ENCODE data around the gene YEATS2. TPM values are rescaled to one million over a fixed set of nuclear protein-coding genes. Genes with fewer than 3 reads are reported as not detected.

The YEATS2 gene
- polyA plus RNA-seq, 2 of the 4 experiments (the other 2 are of a cell fraction) = 11.2 to 15.3 TPM

- TF ChIP-seq NFE2L2 (conservative IDR thresholded peaks at IDR 0.05; ENCODE audit: low read length) (no peak), KDM5A (IDR thresholded peaks at IDR 0.05) (no peak)
Observed at GRCh38 chr3:183764847-183765731, 67.5 kb downstream of the YEATS2 start (continued).

DNA sequence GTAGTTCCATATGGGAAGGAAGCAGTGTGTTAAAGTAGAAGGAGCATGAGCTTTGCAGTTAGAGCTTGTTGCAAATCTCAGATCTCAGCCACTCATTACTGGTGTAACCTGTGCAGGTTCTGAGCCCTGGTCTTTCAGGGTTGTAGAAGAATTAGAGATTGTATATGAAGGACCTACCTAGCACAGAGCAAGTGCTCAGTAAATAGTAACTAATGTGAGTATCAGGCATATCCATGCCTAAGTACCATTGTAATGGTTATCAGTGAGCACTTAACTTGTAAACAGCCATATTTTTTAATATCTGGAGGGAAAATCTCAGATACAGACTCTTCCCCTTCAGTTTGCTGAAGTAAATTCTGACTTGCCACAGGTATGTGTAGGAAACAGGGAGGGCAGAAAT lies 68.5 kb downstream of the YEATS2 start:
- ATAC-seq (no peak), DNase-seq (ENCODE audit: low read depth in 1 of 2, low spot score in 1 of 2) (no peak), FAIRE-seq (no peak)
- no peaks in the 10 kb centered on the region for H3K9me3 ChIP-seq
- TF ChIP-seq TP53 (CRISPR knock-in tag; IDR thresholded peaks at IDR 0.05) (no peak), ESRRA (IDR thresholded peaks at IDR 0.05; ENCODE audit: borderline replicate concordance, low read length) (no peak), RNF2 (IDR thresholded peaks at IDR 0.05; ENCODE audit: borderline replicate concordance, low read depth) (no peak), REST (IDR thresholded peaks at IDR 0.05) (no peak), RARB (CRISPR knock-in tag; IDR thresholded peaks at IDR 0.05) (no peak), SMC3 (IDR thresholded peaks at IDR 0.05) (no peak), HMGXB4 (CRISPR knock-in tag; IDR thresholded peaks at IDR 0.05; ENCODE audit: borderline replicate concordance) (no peak), CHD4 (IDR thresholded peaks at IDR 0.05; ENCODE audit: borderline replicate concordance) (no peak), ATOH8 (CRISPR knock-in tag; IDR thresholded peaks at IDR 0.05; ENCODE audit: low read depth) (no peak), EHF (CRISPR knock-in tag; IDR thresholded peaks at IDR 0.05) (no peak), RCOR1 (IDR thresholded peaks at IDR 0.05; ENCODE audit: low read depth, low read length) (no peak), HES2 (IDR thresholded peaks at IDR 0.05) (no peak), CHD2 (IDR thresholded peaks at IDR 0.05; ENCODE audit: low read length, partially characterized antibody) (no peak), HOXA7 (CRISPR knock-in tag; IDR thresholded peaks at IDR 0.05) (no peak)
- TF ChIP-seq, protein P1, sequence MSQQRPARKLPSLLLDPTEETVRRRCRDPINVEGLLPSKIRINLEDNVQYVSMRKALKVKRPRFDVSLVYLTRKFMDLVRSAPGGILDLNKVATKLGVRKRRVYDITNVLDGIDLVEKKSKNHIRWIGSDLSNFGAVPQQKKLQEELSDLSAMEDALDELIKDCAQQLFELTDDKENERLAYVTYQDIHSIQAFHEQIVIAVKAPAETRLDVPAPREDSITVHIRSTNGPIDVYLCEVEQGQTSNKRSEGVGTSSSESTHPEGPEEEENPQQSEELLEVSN (IDR thresholded peaks at IDR 0.05; ENCODE audit: borderline replicate concordance, low read depth) = no peak
- H3K4me2 ChIP-seq = no peak overlapping the region
- ChIA-PET CTCF (interaction anchor here (0.6 to 2.4 kb wide), 9 partner anchors 14 to 633 kb away, joined by 3 to 31 read pairs (median 9); no protein-coding TSS in a partner anchor), POLR2A (no interaction called here)
- no peak overlapping the region for H3K4me3 ChIP-seq
- peak overlapping the region in 1 of 2 experiments; percentile 43; a peak in 1 of 6 replicates for H3K27ac ChIP-seq
- peaks cover 4% of the 10 kb centered on the region; the same call in 1 of the 3 replicates for H3K4me1 ChIP-seq
